ENCODE results near the gene MINDY1.

The MINDY1 gene

DNA sequence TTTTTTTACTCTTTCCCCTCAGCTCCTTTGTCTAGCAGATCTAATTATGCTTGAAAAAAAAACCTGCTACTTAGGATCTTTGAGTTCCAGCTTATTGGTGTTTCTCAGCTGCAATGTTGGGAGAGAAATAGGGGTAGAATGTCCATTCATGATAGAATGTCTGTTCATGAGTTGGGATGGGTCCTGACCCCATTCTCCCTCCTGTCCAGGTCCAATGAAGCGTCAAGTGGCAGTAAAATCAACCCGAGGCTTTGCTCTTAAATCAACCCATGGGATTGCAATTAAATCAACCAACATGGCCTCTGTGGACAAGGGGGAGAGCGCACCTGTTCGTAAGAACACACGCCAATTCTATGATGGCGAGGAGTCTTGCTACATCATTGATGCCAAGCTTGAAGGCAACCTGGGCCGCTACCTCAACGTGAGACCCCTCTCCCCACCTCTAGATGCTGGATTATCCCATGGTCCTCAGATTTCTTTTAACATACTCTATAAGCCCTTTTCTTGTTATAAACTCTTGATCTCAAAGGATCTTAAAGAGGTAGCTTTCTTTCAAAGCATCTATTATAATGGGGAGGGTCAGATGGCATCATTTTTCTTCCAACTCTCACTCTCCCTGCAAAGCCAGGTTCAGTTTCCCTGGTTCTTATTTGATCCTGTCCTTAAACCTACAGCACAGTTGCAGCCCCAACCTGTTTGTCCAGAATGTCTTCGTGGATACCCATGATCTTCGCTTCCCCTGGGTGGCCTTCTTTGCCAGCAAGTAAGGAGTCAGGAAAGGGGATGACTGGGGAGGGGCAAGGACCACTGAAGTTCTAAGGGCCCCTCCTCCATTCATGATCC, 43.2 kb downstream of the MINDY1 start:
- no peak for DNase-seq (ENCODE audit: extremely low read depth, low read depth)
- no peak for TF ChIP-seq CTCF (IDR thresholded peaks at IDR 0.05; ENCODE audit: low read depth, low read length)

DNA sequence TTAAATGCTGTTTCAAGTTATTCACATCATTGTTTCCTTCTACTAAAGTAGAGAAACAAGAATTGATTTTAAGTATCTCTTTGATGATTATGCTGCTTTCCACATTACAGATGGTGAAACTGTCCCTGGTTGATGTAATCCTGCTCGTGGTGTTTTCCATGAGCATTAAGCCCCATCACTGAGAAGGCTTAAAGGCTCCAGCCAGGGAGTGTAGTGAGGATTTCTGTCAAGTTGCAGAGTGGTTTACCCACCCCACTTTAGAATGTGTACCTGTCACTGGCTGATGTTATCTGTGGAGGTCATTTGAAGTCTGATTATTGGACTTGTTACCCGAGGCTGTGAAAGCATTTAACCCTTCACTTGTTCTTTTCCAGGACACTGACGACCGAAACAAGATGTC, 44.9 kb downstream of the MINDY1 start:
- no peak for DNase-seq (ENCODE audit: extremely low read depth, low read depth)
- TF ChIP-seq CTCF (IDR thresholded peaks at IDR 0.05; ENCODE audit: low read depth, low read length), result no peak

GRCh38 chr1:150960646-150961045, 46.1 kb downstream of the MINDY1 start:
- TF ChIP-seq CTCF (IDR thresholded peaks at IDR 0.05; ENCODE audit: low read depth, low read length), result no peak
- no peak for DNase-seq (ENCODE audit: extremely low read depth, low read depth)

DNA sequence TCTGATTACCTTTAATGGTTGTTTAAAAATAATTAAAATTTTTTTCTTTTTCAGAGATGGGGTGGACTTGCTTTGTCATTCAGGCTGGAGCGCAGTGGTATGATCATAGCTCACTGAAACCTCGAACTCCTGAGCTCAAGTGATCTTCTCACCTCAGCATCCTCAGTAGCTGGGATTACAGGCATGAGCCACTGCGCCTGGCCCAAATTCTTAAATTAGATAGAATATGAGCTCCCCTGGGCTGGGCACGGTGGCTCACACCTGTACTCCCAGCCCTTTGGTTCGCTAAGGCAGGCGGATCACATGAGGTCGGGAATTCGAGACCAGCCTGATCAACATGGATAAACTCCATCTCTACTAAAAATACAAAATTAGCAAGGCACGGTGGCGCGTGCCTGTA, 49.0 kb downstream of the MINDY1 start:
- TF ChIP-seq CTCF (IDR thresholded peaks at IDR 0.05; ENCODE audit: low read depth, low read length), result no peak
- DNase-seq (ENCODE audit: extremely low read depth, low read depth), result no peak

DNA sequence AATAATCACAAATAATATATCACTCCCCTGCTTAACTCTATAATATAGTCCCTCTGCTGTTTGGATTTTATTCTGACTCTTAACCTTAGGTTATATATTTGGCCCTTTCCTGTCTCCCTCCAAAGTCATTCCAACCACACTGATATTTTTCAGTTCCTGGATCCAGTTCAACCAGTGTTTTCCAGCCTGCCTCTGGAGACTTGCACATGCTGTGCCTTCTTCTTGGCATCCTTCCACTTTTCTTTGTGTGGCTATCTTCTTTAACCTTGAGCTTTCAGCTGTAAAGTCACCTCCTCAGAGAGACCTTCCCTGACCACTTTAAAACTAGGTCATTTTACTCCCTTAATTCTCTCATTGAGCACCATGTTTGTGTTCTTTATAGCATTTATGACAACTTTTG, 51.4 kb downstream of the MINDY1 start:
- DNase-seq (ENCODE audit: extremely low read depth, low read depth), result no peak
- TF ChIP-seq CTCF (IDR thresholded peaks at IDR 0.05; ENCODE audit: low read depth, low read length), result no peak

GRCh38 chr1:150954708-150955107, 52.0 kb downstream of the MINDY1 start:
- TF ChIP-seq CTCF (IDR thresholded peaks at IDR 0.05; ENCODE audit: low read depth, low read length), result no peak
- no peak for DNase-seq (ENCODE audit: extremely low read depth, low read depth)

Data from AG09319 (cell line).